H1 (cell line): ENCODE data around the gene NDUFA13.

Experiments used
- CEBPB ChIP-seq: IDR thresholded peaks from 2 replicates; pipeline ENCODE4 v1.6.1; 2012; ENCODE audit warnings: low read depth, low read length
- CREB1 ChIP-seq: IDR thresholded peaks from 2 replicates; pipeline ENCODE4 v1.6.1; 2012; ENCODE audit warnings: inconsistent platforms
- EZH2 ChIP-seq: fragments of 200-600 bp; sonication (generic); IDR thresholded peaks from 2 replicates; pipeline ENCODE4 v1.7.1; 2012; ENCODE audit warnings: low read depth, mild to moderate bottlenecking, moderate library complexity, low read length, inconsistent platforms; ENCODE audit not compliant: severe bottlenecking
- GABPA ChIP-seq: IDR thresholded peaks from 2 replicates; pipeline ENCODE4 v1.6.1; 2011; ENCODE audit warnings: mild to moderate bottlenecking, low read length, moderate library complexity, borderline replicate concordance; ENCODE audit not compliant: insufficient read depth
- MAX ChIP-seq: IDR thresholded peaks from 2 replicates; pipeline ENCODE4 v1.6.1; 2012; ENCODE audit warnings: inconsistent platforms
- PHF8 ChIP-seq: fragments of 200-600 bp; sonication (generic); conservative IDR thresholded peaks from 2 replicates; pipeline ENCODE4 v1.7.1; 2012; ENCODE audit warnings: low read depth, mild to moderate bottlenecking, inconsistent platforms, low read length, moderate library complexity
- POLR2A ChIP-seq, 2 experiments: IDR thresholded peaks; 1 replicate in 1 of 2; 2 replicates in 1 of 2; pipeline ENCODE4 v1.6.1; 2011; ENCODE audit warnings: low read depth in 2 of 2, low read length in 2 of 2, mild to moderate bottlenecking in 2 of 2; ENCODE audit errors: control extremely low read depth in 1 of 2
- RAD21 ChIP-seq, 2 experiments: IDR thresholded peaks in 1 of 2; conservative IDR thresholded peaks in 1 of 2; 2 replicates each; pipeline ENCODE4 v1.6.1; 2011; ENCODE audit warnings: low read depth in 2 of 2, low read length in 2 of 2, improper control_type of control experiment in 1 of 2, inconsistent platforms in 1 of 2, mild to moderate bottlenecking in 1 of 2, moderate library complexity in 1 of 2
- SIN3A ChIP-seq, 2 experiments: IDR thresholded peaks in 1 of 2; conservative IDR thresholded peaks in 1 of 2; 2 replicates each; pipeline ENCODE4 v1.6.1; 2011 to 2012; ENCODE audit warnings: low read length in 2 of 2, improper control_type of control experiment in 1 of 2, low read depth in 1 of 2, mild to moderate bottlenecking in 1 of 2
- TAF1 ChIP-seq: IDR thresholded peaks from 2 replicates; pipeline ENCODE4 v1.6.1; 2011; ENCODE audit warnings: mild to moderate bottlenecking, low read depth, low read length
- TBP ChIP-seq: IDR thresholded peaks from 2 replicates; pipeline ENCODE4 v1.6.1; 2011; ENCODE audit warnings: low read depth, low read length, improper control_type of control experiment
- USF2 ChIP-seq: IDR thresholded peaks from 2 replicates; pipeline ENCODE4 v1.6.1; 2011; ENCODE audit warnings: low read length, improper control_type of control experiment
- ZNF274 ChIP-seq: IDR thresholded peaks from 2 replicates; pipeline ENCODE4 v1.7.0; 2012; ENCODE audit warnings: low read length, borderline replicate concordance; ENCODE audit errors: extremely low read depth
- TF ChIP-seq, protein P1 (sequence below), 3 experiments: IDR thresholded peaks; 1 replicate in 2 of 3; 2 replicates in 1 of 3; pipeline versions ENCODE4 v1.5.1 to v1.6.1; 2011; ENCODE audit warnings: low read length in 3 of 3, mild to moderate bottlenecking in 3 of 3, inconsistent platforms in 2 of 3, low read depth in 1 of 3, moderate library complexity in 1 of 3; ENCODE audit not compliant: insufficient read depth in 1 of 3; ENCODE audit errors: control extremely low read depth in 1 of 3

GRCh38 chr19:19487950-19488874 is 27.8 kb upstream of the NDUFA13 start:
- no peak for TF ChIP-seq POLR2A (IDR thresholded peaks at IDR 0.05; ENCODE audit: control extremely low read depth in 1 of 2, low read depth in 2 of 2, low read length in 2 of 2)
- TF ChIP-seq EZH2 = no peak
- no peak for TF ChIP-seq PHF8
- TF ChIP-seq, protein P1, sequence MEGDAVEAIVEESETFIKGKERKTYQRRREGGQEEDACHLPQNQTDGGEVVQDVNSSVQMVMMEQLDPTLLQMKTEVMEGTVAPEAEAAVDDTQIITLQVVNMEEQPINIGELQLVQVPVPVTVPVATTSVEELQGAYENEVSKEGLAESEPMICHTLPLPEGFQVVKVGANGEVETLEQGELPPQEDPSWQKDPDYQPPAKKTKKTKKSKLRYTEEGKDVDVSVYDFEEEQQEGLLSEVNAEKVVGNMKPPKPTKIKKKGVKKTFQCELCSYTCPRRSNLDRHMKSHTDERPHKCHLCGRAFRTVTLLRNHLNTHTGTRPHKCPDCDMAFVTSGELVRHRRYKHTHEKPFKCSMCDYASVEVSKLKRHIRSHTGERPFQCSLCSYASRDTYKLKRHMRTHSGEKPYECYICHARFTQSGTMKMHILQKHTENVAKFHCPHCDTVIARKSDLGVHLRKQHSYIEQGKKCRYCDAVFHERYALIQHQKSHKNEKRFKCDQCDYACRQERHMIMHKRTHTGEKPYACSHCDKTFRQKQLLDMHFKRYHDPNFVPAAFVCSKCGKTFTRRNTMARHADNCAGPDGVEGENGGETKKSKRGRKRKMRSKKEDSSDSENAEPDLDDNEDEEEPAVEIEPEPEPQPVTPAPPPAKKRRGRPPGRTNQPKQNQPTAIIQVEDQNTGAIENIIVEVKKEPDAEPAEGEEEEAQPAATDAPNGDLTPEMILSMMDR (IDR thresholded peaks at IDR 0.05; ENCODE audit: control extremely low read depth in 1 of 3, insufficient read depth in 1 of 3, low read depth in 1 of 3, low read length in 3 of 3) = no peak
- no peak for TF ChIP-seq TAF1
- TF ChIP-seq USF2 = no peak
- TF ChIP-seq MAX = no peak
- TF ChIP-seq TBP = no peak
- TF ChIP-seq CEBPB = no peak
- TF ChIP-seq ZNF274 = no peak
- no peak for TF ChIP-seq GABPA
- TF ChIP-seq SIN3A (conservative IDR thresholded peaks at IDR 0.05 in 1 of 2, IDR thresholded peaks at IDR 0.05 in 1 of 2; ENCODE audit: low read depth in 1 of 2, low read length in 2 of 2) = no peak
- no peak for TF ChIP-seq RAD21 (IDR thresholded peaks at IDR 0.05 in 1 of 2, conservative IDR thresholded peaks at IDR 0.05 in 1 of 2; ENCODE audit: low read depth in 2 of 2, low read length in 2 of 2)
- no peak; the same call in 1 of the 2 replicates for TF ChIP-seq CREB1
